T-helper 17 cell (primary cell): ENCODE data around the gene TASP1. TPM values are rescaled to one million over a fixed set of nuclear protein-coding genes. Genes with fewer than 3 reads are reported as not detected.
A peak's percentile ranks its signal among the peaks of the same experiment; 100 is the strongest.
"Not testable (repeated sequence)": the region's sequence is repeated elsewhere in the genome, so short reads cannot be mapped to it uniquely, and the experiment has no call there.

Source experiments
- ATAC-seq: fragments of 150-1000 bp; cut with Tn5 transposase; 2 replicates; pipeline ENCODE4 v1.10.0; 2021; ENCODE audit warnings: mild to moderate bottlenecking, moderate library complexity
- DNase-seq, 3 donors: peaks; one replicate each; pipeline versions ENCODE4 v3.0.0 to v3.0.0-alpha.2; 2020 to 2021
- H3K9me3 ChIP-seq: one replicate; pipeline ENCODE4 v1.7.0; 2013; ENCODE audit warnings: low read length, mild to moderate bottlenecking; ENCODE audit not compliant: control insufficient read depth, poor library complexity, severe bottlenecking
- H3K27ac Mint-ChIP-seq: one replicate; pipeline ENCODE4 v1.8.0; 2022; ENCODE audit warnings: mild to moderate bottlenecking, moderate library complexity, mixed read lengths
- H3K27me3 Mint-ChIP-seq: one replicate; pipeline ENCODE4 v1.8.0; 2022; ENCODE audit warnings: mixed read lengths
- H3K36me3 Mint-ChIP-seq: one replicate; pipeline ENCODE4 v1.8.0; 2022; ENCODE audit warnings: low read depth, mixed read lengths
- H3K4me1 Mint-ChIP-seq: one replicate; pipeline ENCODE4 v1.8.0; 2022; ENCODE audit warnings: mild to moderate bottlenecking, mixed read lengths
- H3K4me3 Mint-ChIP-seq: one replicate; pipeline ENCODE4 v1.8.0; 2022; ENCODE audit warnings: mild to moderate bottlenecking, moderate library complexity, mixed read lengths
- total RNA-seq, 4 donors: library from RNA in 2 of 4; stranded (reverse) in 2 of 4; gene quantifications; one replicate each; pipeline ENCODE4 v1.2.3 and lab custom pipeline; 2022 to 2026

Gene TASP1
- total RNA-seq, 2 donors from 2014 or later, result 14.0 to 15.0 TPM

- DNase-seq (no peak), ATAC-seq (no peak)
- Mint-ChIP-seq H3K27me3 (no peaks in the 10 kb centered on the region), H3K4me1 (no peaks in the 10 kb centered on the region), H3K27ac (no peak overlapping the region), H3K36me3 (no peaks in the 10 kb centered on the region), H3K4me3 (no peak overlapping the region)
- H3K9me3 ChIP-seq, result no peaks in the 10 kb centered on the region
Measured at GRCh38 chr20:13493143-13493542, 145.6 kb downstream of the TASP1 start.

DNA sequence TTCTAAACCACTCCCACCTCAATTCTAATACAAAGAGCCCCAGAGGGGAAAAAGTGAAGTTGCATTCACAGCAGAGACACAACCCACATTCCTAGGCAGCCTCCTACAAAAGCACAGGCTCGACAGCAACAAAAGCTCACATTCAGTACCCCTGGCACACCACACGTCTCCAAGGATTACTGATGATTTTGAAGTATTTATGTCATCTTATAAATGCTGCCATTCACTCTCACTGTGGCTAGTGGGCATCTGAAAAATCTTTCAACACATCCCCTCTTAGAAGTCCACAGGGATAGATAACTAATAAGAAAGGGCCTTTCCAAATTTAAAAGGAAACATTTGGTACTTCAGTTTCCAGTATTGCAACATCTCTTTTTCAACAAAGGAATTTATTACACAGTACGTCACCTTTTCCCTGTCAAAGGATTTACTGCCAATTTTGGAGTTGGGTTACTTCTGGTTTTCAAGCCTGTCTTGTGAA lies 146.7 kb downstream of the TASP1 start:
- Mint-ChIP-seq H3K4me1 (no peaks in the 10 kb centered on the region), H3K27me3 (no peaks in the 10 kb centered on the region), H3K27ac (no peak overlapping the region), H3K36me3 (no peaks in the 10 kb centered on the region), H3K4me3 (no peak overlapping the region)
- DNase-seq (no peak), ATAC-seq (no peak)
- no peaks in the 10 kb centered on the region for H3K9me3 ChIP-seq

GRCh38 chr20:13487202-13487601 lies 151.5 kb downstream of the TASP1 start:
- Mint-ChIP-seq H3K27ac (no peak overlapping the region), H3K27me3 (no peaks in the 10 kb centered on the region), H3K4me3 (no peak overlapping the region), H3K36me3 (peaks cover 2% of the 10 kb centered on the region), H3K4me1 (no peaks in the 10 kb centered on the region)
- DNase-seq (no peak), ATAC-seq (no peak)
- H3K9me3 ChIP-seq, result peaks cover 4% of the 10 kb centered on the region

- H3K27ac Mint-ChIP-seq, result no peak overlapping the region
- no peak for DNase-seq
Measured at GRCh38 chr20:13486694-13487093, 152.0 kb downstream of the TASP1 start.

DNA sequence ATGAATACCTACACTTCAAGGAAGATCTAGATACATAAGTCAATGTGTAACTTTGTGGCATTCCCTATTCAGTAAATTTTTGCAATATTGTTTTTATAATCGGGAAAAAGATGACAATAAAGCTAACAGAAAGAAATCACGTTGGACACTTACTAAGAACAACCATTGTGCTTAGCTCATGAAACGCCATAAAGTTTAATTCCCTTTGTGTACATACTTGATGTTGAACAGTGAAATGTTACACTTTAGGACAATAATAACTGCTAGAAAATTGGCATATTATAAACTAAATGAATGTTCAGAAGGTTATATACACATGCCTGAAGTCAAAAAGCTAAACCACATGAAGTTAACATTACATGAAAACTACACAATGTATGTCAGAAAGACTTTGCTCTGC lies 153.2 kb downstream of the TASP1 start:
- H3K27me3 Mint-ChIP-seq, result no peaks in the 10 kb centered on the region

More at GRCh38 chr20:13486694-13487093, 152.0 kb downstream of the TASP1 start:
- peaks cover 4% of the 10 kb centered on the region for H3K9me3 ChIP-seq
- Mint-ChIP-seq H3K4me1 (no peaks in the 10 kb centered on the region), H3K4me3 (no peak overlapping the region), H3K36me3 (peaks cover 6% of the 10 kb centered on the region), H3K27me3 (no peaks in the 10 kb centered on the region)
- no peak for ATAC-seq

GRCh38 chr20:13485019-13485418 lies 153.7 kb downstream of the TASP1 start:
- not testable (repeated sequence) for H3K27ac Mint-ChIP-seq, DNase-seq, H3K4me1 Mint-ChIP-seq, ATAC-seq, H3K9me3 ChIP-seq, H3K27me3 Mint-ChIP-seq, H3K4me3 Mint-ChIP-seq
- H3K36me3 Mint-ChIP-seq, result peaks cover 12% of the 10 kb centered on the region

More for the DNA sequence above, 153.2 kb downstream of the TASP1 start:
- Mint-ChIP-seq H3K27ac (no peak overlapping the region), H3K4me1 (no peaks in the 10 kb centered on the region), H3K4me3 (no peak overlapping the region), H3K36me3 (peaks cover 12% of the 10 kb centered on the region)
- ATAC-seq, result no peak
- H3K9me3 ChIP-seq, result peaks cover 4% of the 10 kb centered on the region
- DNase-seq, result no peak

DNA sequence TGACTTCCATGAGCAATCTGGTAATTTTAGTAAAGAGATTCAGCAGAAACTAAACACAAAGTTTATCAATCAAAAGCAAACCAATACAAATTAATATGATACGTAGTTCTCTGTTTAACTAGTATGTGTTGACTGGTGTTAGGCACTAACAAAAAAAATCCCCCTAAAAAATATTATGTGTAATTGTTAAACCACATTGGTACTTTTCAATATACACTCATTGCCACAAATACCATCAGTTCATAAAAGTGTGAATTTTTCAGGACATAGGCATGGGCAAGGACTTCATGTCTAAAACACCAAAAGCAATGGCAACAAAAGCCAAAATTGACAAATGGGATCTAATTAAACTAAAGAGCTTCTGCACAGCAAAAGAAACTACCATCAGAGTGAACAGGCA lies 155.3 kb downstream of the TASP1 start:
- H3K36me3 Mint-ChIP-seq, result peaks cover 12% of the 10 kb centered on the region
- H3K9me3 ChIP-seq, ATAC-seq, DNase-seq, H3K4me3 Mint-ChIP-seq, H3K27ac Mint-ChIP-seq, H3K4me1 Mint-ChIP-seq, H3K27me3 Mint-ChIP-seq: not testable (repeated sequence)

DNA sequence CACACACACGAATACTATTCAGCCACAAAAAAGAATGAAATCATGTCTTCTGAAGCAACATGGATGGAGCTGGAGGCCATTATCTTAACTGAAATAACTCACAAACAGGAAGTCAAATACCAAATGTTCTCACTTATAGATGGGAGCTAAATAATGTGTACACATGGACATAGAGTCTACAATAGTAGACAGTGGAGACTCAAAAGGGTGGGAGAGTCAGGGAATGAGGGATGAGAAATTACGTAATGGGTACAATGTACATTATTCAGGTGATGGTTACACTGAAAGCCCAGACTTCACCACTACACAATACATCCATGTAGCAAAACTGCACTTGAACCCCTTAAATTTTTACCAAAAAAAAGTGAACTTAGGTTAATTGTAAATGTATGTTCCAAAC lies 160.4 kb downstream of the TASP1 start:
- H3K4me1 Mint-ChIP-seq, result no peaks in the 10 kb centered on the region
- no peak for ATAC-seq
- peaks cover 14% of the 10 kb centered on the region for H3K36me3 Mint-ChIP-seq
- DNase-seq, result no peak
- no peak overlapping the region for H3K27ac Mint-ChIP-seq
- no peak overlapping the region for H3K4me3 Mint-ChIP-seq
- no peaks in the 10 kb centered on the region for H3K27me3 Mint-ChIP-seq
- H3K9me3 ChIP-seq, result no peaks in the 10 kb centered on the region

DNA sequence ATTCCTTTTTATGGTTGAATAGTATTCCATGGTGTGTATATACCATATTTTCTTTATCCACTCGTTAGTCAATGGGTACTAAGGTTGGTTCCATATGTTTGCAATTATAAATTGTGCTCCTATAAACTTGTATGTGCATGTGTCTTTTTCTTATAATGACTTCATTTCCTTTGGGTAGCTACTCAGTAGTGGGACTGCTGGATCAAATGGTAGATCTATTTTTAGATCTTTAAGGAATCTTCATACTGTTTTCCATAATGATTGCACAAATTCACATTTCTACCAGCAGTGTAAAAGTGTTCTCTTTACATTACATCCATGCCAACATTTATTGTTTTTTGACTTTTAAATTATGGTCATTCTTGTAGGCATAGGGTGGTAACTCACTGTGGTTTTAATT lies 164.3 kb downstream of the TASP1 start:
- no peaks in the 10 kb centered on the region for H3K27me3 Mint-ChIP-seq
- no peak overlapping the region for H3K27ac Mint-ChIP-seq
- no peak overlapping the region for H3K4me3 Mint-ChIP-seq
- no peaks in the 10 kb centered on the region for H3K4me1 Mint-ChIP-seq
- H3K36me3 Mint-ChIP-seq, result peaks cover 2% of the 10 kb centered on the region
- DNase-seq (no peak), ATAC-seq (no peak)
- no peaks in the 10 kb centered on the region for H3K9me3 ChIP-seq

GRCh38 chr20:13469262-13469661 lies 169.5 kb downstream of the TASP1 start:
- no peaks in the 10 kb centered on the region for H3K27me3 Mint-ChIP-seq
- H3K4me3 Mint-ChIP-seq, result no peak overlapping the region
- H3K4me1 Mint-ChIP-seq, result no peaks in the 10 kb centered on the region
- ATAC-seq (no peak), DNase-seq (no peak)
- H3K27ac Mint-ChIP-seq, result no peak overlapping the region
- H3K9me3 ChIP-seq, result no peaks in the 10 kb centered on the region
- no peaks in the 10 kb centered on the region for H3K36me3 Mint-ChIP-seq

GRCh38 chr20:13468166-13468565 lies 170.6 kb downstream of the TASP1 start:
- Mint-ChIP-seq H3K27ac (no peak overlapping the region), H3K36me3 (no peaks in the 10 kb centered on the region), H3K27me3 (no peaks in the 10 kb centered on the region), H3K4me1 (no peaks in the 10 kb centered on the region), H3K4me3 (peak overlapping the region; percentile 13)
- no peaks in the 10 kb centered on the region for H3K9me3 ChIP-seq
- DNase-seq (no peak), ATAC-seq (no peak)

DNA sequence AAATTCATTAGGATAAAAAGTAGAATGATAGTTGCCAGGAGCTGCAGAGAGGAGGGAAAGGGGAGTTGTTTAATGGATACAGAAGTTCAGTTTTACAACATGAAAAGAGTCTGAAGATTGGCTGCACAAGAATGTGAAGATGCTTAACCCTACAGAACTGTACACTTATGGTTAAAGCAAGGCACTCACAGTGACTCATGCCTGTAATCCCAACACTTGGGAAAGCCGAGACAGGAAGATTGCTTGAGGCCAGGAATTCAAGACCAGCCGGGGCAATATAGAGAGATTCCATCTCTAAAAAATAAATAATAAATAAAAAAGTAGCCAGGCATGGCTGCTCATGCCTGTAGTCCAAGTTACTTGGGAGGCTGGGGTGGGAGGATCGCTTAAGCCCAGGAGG lies 174.0 kb downstream of the TASP1 start:
- Mint-ChIP-seq H3K4me3 (no peak overlapping the region), H3K27me3 (no peaks in the 10 kb centered on the region), H3K36me3 (no peaks in the 10 kb centered on the region), H3K27ac (no peak overlapping the region), H3K4me1 (no peaks in the 10 kb centered on the region)
- DNase-seq, result no peak
- no peak for ATAC-seq
- H3K9me3 ChIP-seq, result no peaks in the 10 kb centered on the region

- no peak overlapping the region for H3K4me3 Mint-ChIP-seq
- H3K27me3 Mint-ChIP-seq, result no peaks in the 10 kb centered on the region
- H3K36me3 Mint-ChIP-seq, result no peaks in the 10 kb centered on the region
- no peak overlapping the region for H3K27ac Mint-ChIP-seq
- no peaks in the 10 kb centered on the region for H3K9me3 ChIP-seq
- no peak for DNase-seq
- H3K4me1 Mint-ChIP-seq, result no peaks in the 10 kb centered on the region
- no peak for ATAC-seq
Measured at GRCh38 chr20:13461849-13462458, 176.8 kb downstream of the TASP1 start.

- DNase-seq, result no peak
- H3K9me3 ChIP-seq, result no peaks in the 10 kb centered on the region
- no peak overlapping the region for H3K27ac Mint-ChIP-seq
- no peaks in the 10 kb centered on the region for H3K4me1 Mint-ChIP-seq
- no peaks in the 10 kb centered on the region for H3K27me3 Mint-ChIP-seq
- no peak overlapping the region for H3K4me3 Mint-ChIP-seq
- ATAC-seq, result no peak
- no peaks in the 10 kb centered on the region for H3K36me3 Mint-ChIP-seq
Measured at GRCh38 chr20:13458860-13459451, 179.8 kb downstream of the TASP1 start.
